Measurements from ENCODE around the gene RNASEH2C. TPM values are rescaled to one million over a fixed set of nuclear protein-coding genes. Genes with fewer than 3 reads are reported as not detected.

The RNASEH2C gene
- total and polyA plus RNA-seq, 2 of the 13 experiments (the other 11 are each of a cell fraction or from before 2014, with no cell fraction given) = 27.4 to 50.9 TPM

GRCh38 chr11:65711785-65712632 lies 8.6 kb downstream of the RNASEH2C start, which contains the start of gene KAT5 (continued):
- TF ChIP-seq ZNF142 (CRISPR knock-in tag; IDR thresholded peaks at IDR 0.05) (peak; percentile 88), NFE2L2 (IDR thresholded peaks at IDR 0.05; ENCODE audit: low read length) (no peak), GPN1 (CRISPR knock-in tag; IDR thresholded peaks at IDR 0.05; ENCODE audit: borderline replicate concordance) (no peak), CBX2 (IDR thresholded peaks at IDR 0.05; ENCODE audit: low read depth, low read length) (no peak), CBX2 (CRISPR knock-in tag; IDR thresholded peaks at IDR 0.05; ENCODE audit: low read depth) (peak; percentile 17; the same call in 1 of the 2 replicates), ZUFSP (CRISPR knock-in tag; IDR thresholded peaks at IDR 0.05; ENCODE audit: borderline replicate concordance) (no peak), EED (CRISPR knock-in tag; IDR thresholded peaks at IDR 0.05) (peak; percentile 93), ETV5 (CRISPR knock-in tag; IDR thresholded peaks at IDR 0.05; ENCODE audit: borderline replicate concordance) (peak; percentile 67), HDAC1 (CRISPR knock-in tag; IDR thresholded peaks at IDR 0.05) (peak; percentile 98), STAT5B (CRISPR knock-in tag; IDR thresholded peaks at IDR 0.05) (no peak), ZNF143 (CRISPR knock-in tag; IDR thresholded peaks at IDR 0.05) (peak; percentile 76), CENPX (CRISPR knock-in tag; IDR thresholded peaks at IDR 0.05) (no peak), ZNF850 (CRISPR knock-in tag; conservative IDR thresholded peaks at IDR 0.05) (peak; percentile 72; the same call in 1 of the 2 replicates)
- TF ChIP-seq, protein P1, sequence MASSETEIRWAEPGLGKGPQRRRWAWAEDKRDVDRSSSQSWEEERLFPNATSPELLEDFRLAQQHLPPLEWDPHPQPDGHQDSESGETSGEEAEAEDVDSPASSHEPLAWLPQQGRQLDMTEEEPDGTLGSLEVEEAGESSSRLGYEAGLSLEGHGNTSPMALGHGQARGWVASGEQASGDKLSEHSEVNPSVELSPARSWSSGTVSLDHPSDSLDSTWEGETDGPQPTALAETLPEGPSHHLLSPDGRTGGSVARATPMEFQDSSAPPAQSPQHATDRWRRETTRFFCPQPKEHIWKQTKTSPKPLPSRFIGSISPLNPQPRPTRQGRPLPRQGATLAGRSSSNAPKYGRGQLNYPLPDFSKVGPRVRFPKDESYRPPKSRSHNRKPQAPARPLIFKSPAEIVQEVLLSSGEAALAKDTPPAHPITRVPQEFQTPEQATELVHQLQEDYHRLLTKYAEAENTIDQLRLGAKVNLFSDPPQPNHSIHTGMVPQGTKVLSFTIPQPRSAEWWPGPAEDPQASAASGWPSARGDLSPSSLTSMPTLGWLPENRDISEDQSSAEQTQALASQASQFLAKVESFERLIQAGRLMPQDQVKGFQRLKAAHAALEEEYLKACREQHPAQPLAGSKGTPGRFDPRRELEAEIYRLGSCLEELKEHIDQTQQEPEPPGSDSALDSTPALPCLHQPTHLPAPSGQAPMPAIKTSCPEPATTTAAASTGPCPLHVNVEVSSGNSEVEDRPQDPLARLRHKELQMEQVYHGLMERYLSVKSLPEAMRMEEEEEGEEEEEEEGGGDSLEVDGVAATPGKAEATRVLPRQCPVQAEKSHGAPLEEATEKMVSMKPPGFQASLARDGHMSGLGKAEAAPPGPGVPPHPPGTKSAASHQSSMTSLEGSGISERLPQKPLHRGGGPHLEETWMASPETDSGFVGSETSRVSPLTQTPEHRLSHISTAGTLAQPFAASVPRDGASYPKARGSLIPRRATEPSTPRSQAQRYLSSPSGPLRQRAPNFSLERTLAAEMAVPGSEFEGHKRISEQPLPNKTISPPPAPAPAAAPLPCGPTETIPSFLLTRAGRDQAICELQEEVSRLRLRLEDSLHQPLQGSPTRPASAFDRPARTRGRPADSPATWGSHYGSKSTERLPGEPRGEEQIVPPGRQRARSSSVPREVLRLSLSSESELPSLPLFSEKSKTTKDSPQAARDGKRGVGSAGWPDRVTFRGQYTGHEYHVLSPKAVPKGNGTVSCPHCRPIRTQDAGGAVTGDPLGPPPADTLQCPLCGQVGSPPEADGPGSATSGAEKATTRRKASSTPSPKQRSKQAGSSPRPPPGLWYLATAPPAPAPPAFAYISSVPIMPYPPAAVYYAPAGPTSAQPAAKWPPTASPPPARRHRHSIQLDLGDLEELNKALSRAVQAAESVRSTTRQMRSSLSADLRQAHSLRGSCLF (CRISPR knock-in tag; IDR thresholded peaks at IDR 0.05; ENCODE audit: borderline replicate concordance) = 0 out of 2 replicates have a peak, but pooled peaks have one; percentile 72
